Esophagus muscularis mucosa (tissue), 4 donors: ENCODE results near the gene ANO3. TPM values are rescaled to one million over a fixed set of nuclear protein-coding genes. Genes with fewer than 3 reads are reported as not detected.

ENCODE experiments used
- DNase-seq: peaks from one replicate; pipeline ENCODE4 v3.0.0-alpha.2; 2017; ENCODE audit errors: extremely low spot score
- H3K27ac ChIP-seq, 4 donors: fragments of 200-600 bp; sonication (generic); replicated peaks in 1 of 4; 1 replicate in 3 of 4; 2 replicates in 1 of 4; pipeline ENCODE4 v1.5.1; 2016 to 2019; ENCODE audit warnings: mild to moderate bottlenecking in 1 of 4
- H3K27me3 ChIP-seq, 4 donors: fragments of 200-600 bp; sonication (generic); one replicate each; pipeline versions ENCODE4 v1.5.1 to v1.6.0; 2016 to 2019
- H3K36me3 ChIP-seq, 4 donors: fragments of 200-600 bp; sonication (generic); one replicate each; pipeline ENCODE4 v1.5.1; 2016 to 2019
- H3K4me1 ChIP-seq, 4 donors: fragments of 200-600 bp; sonication (generic); one replicate each; pipeline ENCODE4 v1.5.1; 2016 to 2019
- H3K4me3 ChIP-seq, 4 donors: fragments of 200-600 bp; sonication (generic); 1 replicate in 2 of 4; 2 replicates in 2 of 4; pipeline ENCODE4 v1.5.1; 2016 to 2019; ENCODE audit warnings: mild to moderate bottlenecking in 4 of 4, moderate library complexity in 1 of 4
- H3K9me3 ChIP-seq, 4 donors: fragments of 200-600 bp; sonication (generic); 1 replicate in 3 of 4; 2 replicates in 1 of 4; pipeline ENCODE4 v1.5.1; 2016 to 2019
- CTCF ChIP-seq, 3 experiments: fragments of 200-600 bp in 2 of 3; fragments of 450-650 bp in 1 of 3; sonication (generic) in 2 of 3; IDR thresholded peaks; one replicate each; pipeline ENCODE4 v1.5.1; 2017 to 2019; ENCODE audit warnings: antibody characterized with exemption in 3 of 3, mild to moderate bottlenecking in 2 of 3, moderate library complexity in 1 of 3
- EP300 ChIP-seq: sonication (generic); formaldehyde crosslinking; IDR thresholded peaks from one replicate; pipeline ENCODE4 v1.6.1; 2017; ENCODE audit warnings: antibody characterized with exemption
- POLR2A ChIP-seq: fragments of 450-650 bp; IDR thresholded peaks from one replicate; pipeline ENCODE4 v1.6.1; 2017; ENCODE audit warnings: antibody characterized with exemption, moderate library complexity, mild to moderate bottlenecking, low read depth
- POLR2AphosphoS5 ChIP-seq, 2 donors: sonication (generic); formaldehyde crosslinking; IDR thresholded peaks; one replicate each; pipeline ENCODE4 v1.6.1; 2017; ENCODE audit warnings: antibody characterized with exemption in 2 of 2
- WGBS: methylation state at CpG from one replicate; pipeline ENCODE4 v1.1.5; 2018; 5-methylcytosine and 5-hydroxymethylcytosine counted together
- intact Hi-C: fragments of 100-400 bp; cut with DNase I; formaldehyde crosslinking; loops from one replicate; pipeline ENCODE4 v1.15.1; 2023
- total RNA-seq, 4 donors: library from RNA; depleted of rRNA; stranded (reverse); fragments of >200 nt; gene quantifications; one replicate each; pipeline versions ENCODE4 v1.1.0 to v1.2.1, GENCODE V29; 2016

Gene ANO3
- total RNA-seq, 4 donors from 2014 or later, result 0.17 TPM; not detected in 3

GRCh38 chr11:26558190-26558589, 226.3 kb downstream of the ANO3 start:
- H3K27me3 ChIP-seq, result no peaks in the 10 kb centered on the region
- no peak overlapping the region for H3K27ac ChIP-seq
- no peaks in the 10 kb centered on the region for H3K4me1 ChIP-seq
- DNase-seq, result no peak
- H3K36me3 ChIP-seq, result no peaks in the 10 kb centered on the region
- TF ChIP-seq POLR2AphosphoS5 (IDR thresholded peaks at IDR 0.05) (no peak), EP300 (no peak), CTCF (IDR thresholded peaks at IDR 0.05) (no peak), POLR2A (no peak)
- intact Hi-C loops, result no loop called here
- 84% methylated on average over 4 of the region's 4 CpGs for WGBS
- no peak overlapping the region for H3K4me3 ChIP-seq
- H3K9me3 ChIP-seq, result no peaks in the 10 kb centered on the region

GRCh38 chr11:26569646-26570045, 237.7 kb downstream of the ANO3 start:
- TF ChIP-seq CTCF (IDR thresholded peaks at IDR 0.05), result no peak
- TF ChIP-seq EP300, result no peak
- TF ChIP-seq POLR2AphosphoS5 (IDR thresholded peaks at IDR 0.05), result no peak
- TF ChIP-seq POLR2A, result no peak
- WGBS, result 81% methylated on average over 2 of the region's 2 CpGs
- intact Hi-C loops, result no loop called here

GRCh38 chr11:26571861-26572654, 240.1 kb downstream of the ANO3 start, which contains the start of gene MUC15:
MUC15 (minus strand) TSS chr11:26572263; CDS start chr11:26567094, 5,169 bp downstream.
- 59% methylated on average over 12 of the region's 12 CpGs for WGBS
- TF ChIP-seq POLR2AphosphoS5 (IDR thresholded peaks at IDR 0.05) (no peak), POLR2A (no peak), EP300 (no peak), CTCF (IDR thresholded peaks at IDR 0.05) (no peak)
- Histone ChIP-seq H3K27ac (peak within 1 kb of the TSS; percentile 16 to 55 (median 50)), H3K4me3 (peak within 1 kb of the TSS; percentile 3 to 28 (median 16)), H3K27me3 (no peaks in the 10 kb centered on the region), H3K36me3 (no peaks in the 10 kb centered on the region), H3K9me3 (no peaks in the 10 kb centered on the region), H3K4me1 (peaks cover 0 to 48% (median 34%) of the 10 kb centered on the region in 4 donors)
- intact Hi-C loops, result no loop called here
- no peak for DNase-seq

More at GRCh38 chr11:26569646-26570045, 237.7 kb downstream of the ANO3 start:
- Histone ChIP-seq H3K36me3 (no peaks in the 10 kb centered on the region), H3K4me1 (peaks cover 0 to 48% (median 30%) of the 10 kb centered on the region in 4 donors), H3K4me3 (no peak overlapping the region), H3K27me3 (no peaks in the 10 kb centered on the region), H3K27ac (peak overlapping the region in 3 of 4 donors; percentile 22 to 37 (median 32)), H3K9me3 (no peaks in the 10 kb centered on the region)
- DNase-seq, result no peak

GRCh38 chr11:26572770-26573402, 241.0 kb downstream of the ANO3 start:
- Histone ChIP-seq H3K4me1 (peaks cover 0 to 47% (median 34%) of the 10 kb centered on the region in 4 donors), H3K36me3 (no peaks in the 10 kb centered on the region), H3K9me3 (no peaks in the 10 kb centered on the region), H3K27ac (peak overlapping the region; percentile 16 to 55 (median 50)), H3K4me3 (peak overlapping the region in 2 of 4 donors; percentile 3 to 28), H3K27me3 (no peaks in the 10 kb centered on the region)
- DNase-seq, result no peak
- intact Hi-C loops, result no loop called here
- no peak for TF ChIP-seq POLR2AphosphoS5 (IDR thresholded peaks at IDR 0.05)
- TF ChIP-seq POLR2A, result no peak
- no peak for TF ChIP-seq EP300
- TF ChIP-seq CTCF (IDR thresholded peaks at IDR 0.05), result no peak
- 64% methylated on average over 11 of the region's 11 CpGs for WGBS
